Transverse colon (tissue), 4 donors: ENCODE results near the gene BEST2.

ENCODE experiments used
- CTCF ChIP-seq, 5 experiments: fragments of 200-600 bp in 3 of 5; fragments of 450-650 bp in 2 of 5; sonication (generic) in 3 of 5; IDR thresholded peaks; 1 replicate in 2 of 5; 2 replicates in 3 of 5; pipeline ENCODE4 v1.5.1; 2016 to 2017; ENCODE audit warnings: antibody characterized with exemption in 5 of 5, inconsistent platforms in 3 of 5, mild to moderate bottlenecking in 2 of 5, moderate library complexity in 1 of 5
- EP300 ChIP-seq: sonication (generic); formaldehyde crosslinking; IDR thresholded peaks from one replicate; pipeline ENCODE4 v1.6.1; 2017; ENCODE audit warnings: antibody characterized with exemption, low read depth
- POLR2A ChIP-seq: fragments of 450-650 bp; IDR thresholded peaks from one replicate; pipeline ENCODE4 v1.6.1; 2016; ENCODE audit warnings: antibody characterized with exemption, mild to moderate bottlenecking, moderate library complexity
- POLR2AphosphoS5 ChIP-seq, 3 donors: sonication (generic); formaldehyde crosslinking; IDR thresholded peaks; one replicate each; pipeline ENCODE4 v1.6.1; 2016; ENCODE audit warnings: antibody characterized with exemption in 3 of 3

- peak in 2 of 5 experiments; percentile 69 to 70 for TF ChIP-seq CTCF (IDR thresholded peaks at IDR 0.05)
- peak; percentile 58 for TF ChIP-seq POLR2A
- peak; percentile 21 to 72 (median 52) for TF ChIP-seq POLR2AphosphoS5 (IDR thresholded peaks at IDR 0.05)
- TF ChIP-seq EP300, result no peak
Measured at GRCh38 chr19:12736995-12737834, 14.4 kb upstream of the BEST2 start, which contains the start of gene GET3.
